ENCODE results near the gene C16orf92.

The C16orf92 gene

DNA sequence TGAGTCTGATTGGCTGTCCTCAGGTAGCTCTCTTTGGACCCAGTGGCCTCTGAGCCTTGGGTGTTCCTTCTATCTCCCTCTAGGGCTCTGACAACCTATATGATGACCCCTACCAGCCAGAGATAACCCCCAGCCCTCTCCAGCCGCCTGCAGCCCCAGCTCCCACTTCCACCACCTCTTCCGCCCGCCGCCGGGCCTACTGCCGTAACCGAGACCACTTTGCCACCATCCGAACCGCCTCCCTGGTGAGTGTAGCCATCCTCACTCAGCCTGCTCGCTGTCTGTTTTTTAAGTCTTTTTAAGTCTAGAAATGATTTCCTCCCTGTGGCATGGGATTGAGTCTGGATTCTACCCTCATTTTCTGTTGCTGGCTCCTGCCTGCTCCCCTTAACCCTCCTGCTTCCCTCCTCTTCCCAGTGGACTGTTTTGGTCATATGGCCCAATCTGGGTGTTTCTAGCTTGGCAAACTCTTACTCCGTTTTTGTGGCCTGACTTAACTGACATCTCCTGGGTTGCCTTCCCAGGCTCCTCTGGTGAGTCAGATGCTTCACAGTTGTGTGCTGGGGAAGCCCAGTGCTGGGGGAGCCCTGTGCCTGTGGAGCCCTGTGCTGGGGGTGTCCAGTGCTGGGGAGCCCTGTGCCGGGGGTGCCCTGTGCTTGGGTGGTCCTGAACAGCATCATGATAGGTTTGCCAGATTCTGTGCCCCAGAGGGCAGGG lies 39.4 kb upstream of the C16orf92 start:
- Histone ChIP-seq H3K27ac (ENCODE audit: low read depth, low read length) (no peak overlapping the region), H3K9ac (ENCODE audit: low read length) (no peak overlapping the region), H3K36me3 (ENCODE audit: insufficient read depth, low read length) (peaks cover 92% of the 10 kb centered on the region), H3K27me3 (ENCODE audit: control insufficient read depth in 1 of 2, insufficient read depth in 2 of 2, low read length in 2 of 2) (no peaks in the 10 kb centered on the region), H3K4me3 (ENCODE audit: low read depth in 1 of 2, low read length in 2 of 2) (no peak overlapping the region), H3K4me1 (ENCODE audit: insufficient read depth, low read length) (no peaks in the 10 kb centered on the region), H3K9me3 (ENCODE audit: low read length) (no peaks in the 10 kb centered on the region)

DNA sequence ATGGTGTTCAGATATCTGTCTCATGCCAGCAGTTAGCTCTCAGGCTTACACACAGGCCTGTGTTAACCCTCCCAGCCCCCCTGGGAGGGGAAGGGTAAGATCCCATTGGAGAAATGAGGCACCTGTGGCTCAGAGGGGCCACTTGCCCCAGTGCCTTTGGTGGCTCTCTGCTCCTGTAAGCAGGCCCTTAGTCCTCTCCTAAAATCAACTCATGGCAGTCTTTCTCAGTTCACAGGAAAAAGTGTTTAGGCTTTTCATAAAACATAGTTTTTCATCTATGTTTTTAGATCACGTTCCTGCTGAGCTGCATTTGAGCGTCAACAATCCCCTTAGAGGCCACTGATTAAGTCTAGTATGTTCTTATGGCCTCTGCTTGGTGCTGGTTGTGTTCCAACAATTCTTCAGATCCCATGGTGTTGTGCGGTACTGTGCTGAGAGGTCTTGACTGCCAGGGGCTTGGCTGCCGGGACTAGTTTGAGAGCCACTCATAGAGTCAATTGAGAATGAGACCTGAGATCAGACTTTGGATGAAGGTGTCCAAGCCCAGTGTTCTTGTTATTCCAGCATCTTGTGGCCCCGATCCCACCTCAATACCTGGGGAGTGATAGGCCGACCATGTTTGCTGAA lies 38.7 kb upstream of the C16orf92 start:
- no peak overlapping the region for H3K27ac ChIP-seq (ENCODE audit: low read depth, low read length)
- peaks cover 91% of the 10 kb centered on the region for H3K36me3 ChIP-seq (ENCODE audit: insufficient read depth, low read length)
- H3K9ac ChIP-seq (ENCODE audit: low read length) = no peak overlapping the region
- H3K4me3 ChIP-seq (ENCODE audit: low read depth in 1 of 2, low read length in 2 of 2) = no peak overlapping the region
- H3K4me1 ChIP-seq (ENCODE audit: insufficient read depth, low read length) = no peaks in the 10 kb centered on the region
- no peaks in the 10 kb centered on the region for H3K27me3 ChIP-seq (ENCODE audit: control insufficient read depth in 1 of 2, insufficient read depth in 2 of 2, low read length in 2 of 2)
- no peaks in the 10 kb centered on the region for H3K9me3 ChIP-seq (ENCODE audit: low read length)

DNA sequence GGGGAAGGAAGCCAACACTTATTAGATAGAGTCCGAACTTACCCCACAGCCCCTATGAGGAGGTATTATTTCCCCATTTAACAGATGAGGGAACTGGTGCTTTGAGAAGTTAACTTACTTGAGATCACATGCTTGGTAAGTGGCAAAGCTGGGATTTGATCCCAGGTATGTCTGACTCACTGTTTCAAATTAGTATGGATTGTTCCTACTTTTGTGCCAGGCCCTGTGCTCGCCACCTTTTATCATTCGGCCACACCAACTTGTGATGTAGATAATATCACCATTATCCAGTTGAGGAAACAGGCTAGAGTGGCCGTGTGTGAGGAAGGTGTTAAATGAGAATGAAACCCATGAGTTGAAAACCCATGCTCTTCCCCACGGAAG lies 38.2 kb upstream of the C16orf92 start:
- Histone ChIP-seq H3K27me3 (ENCODE audit: control insufficient read depth in 1 of 2, insufficient read depth in 2 of 2, low read length in 2 of 2) (no peaks in the 10 kb centered on the region), H3K27ac (ENCODE audit: low read depth, low read length) (no peak overlapping the region)

DNA sequence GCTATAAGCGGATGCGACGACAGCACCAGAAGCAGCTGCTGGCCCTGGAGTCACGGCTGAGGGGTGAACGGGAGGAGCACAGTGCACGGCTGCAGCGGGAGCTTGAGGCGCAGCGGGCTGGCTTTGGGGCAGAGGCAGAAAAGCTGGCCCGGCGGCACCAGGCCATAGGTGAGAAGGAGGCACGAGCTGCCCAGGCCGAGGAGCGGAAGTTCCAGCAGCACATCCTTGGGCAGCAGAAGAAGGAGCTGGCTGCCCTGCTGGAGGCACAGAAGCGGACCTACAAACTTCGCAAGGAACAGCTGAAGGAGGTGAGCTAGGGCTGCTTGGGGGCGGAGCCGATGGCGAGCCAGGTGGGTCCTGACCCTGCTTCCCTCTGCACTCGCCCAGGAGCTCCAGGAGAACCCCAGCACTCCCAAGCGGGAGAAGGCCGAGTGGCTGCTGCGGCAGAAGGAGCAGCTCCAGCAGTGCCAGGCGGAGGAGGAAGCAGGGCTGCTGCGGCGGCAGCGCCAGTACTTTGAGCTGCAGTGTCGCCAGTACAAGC lies 37.7 kb upstream of the C16orf92 start:
- Histone ChIP-seq H3K9me3 (ENCODE audit: low read length) (no peaks in the 10 kb centered on the region), H3K27ac (ENCODE audit: low read depth, low read length) (no peak overlapping the region), H3K36me3 (ENCODE audit: insufficient read depth, low read length) (peaks cover 86% of the 10 kb centered on the region), H3K27me3 (ENCODE audit: control insufficient read depth in 1 of 2, insufficient read depth in 2 of 2, low read length in 2 of 2) (no peaks in the 10 kb centered on the region), H3K9ac (ENCODE audit: low read length) (no peak overlapping the region), H3K4me3 (ENCODE audit: low read depth in 1 of 2, low read length in 2 of 2) (no peak overlapping the region), H3K4me1 (ENCODE audit: insufficient read depth, low read length) (no peaks in the 10 kb centered on the region)

More for the DNA sequence above, 38.2 kb upstream of the C16orf92 start:
- no peak overlapping the region for H3K9ac ChIP-seq (ENCODE audit: low read length)
- no peaks in the 10 kb centered on the region for H3K9me3 ChIP-seq (ENCODE audit: low read length)
- no peak overlapping the region for H3K4me3 ChIP-seq (ENCODE audit: low read depth in 1 of 2, low read length in 2 of 2)
- H3K36me3 ChIP-seq (ENCODE audit: insufficient read depth, low read length) = peaks cover 91% of the 10 kb centered on the region
- H3K4me1 ChIP-seq (ENCODE audit: insufficient read depth, low read length) = no peaks in the 10 kb centered on the region

DNA sequence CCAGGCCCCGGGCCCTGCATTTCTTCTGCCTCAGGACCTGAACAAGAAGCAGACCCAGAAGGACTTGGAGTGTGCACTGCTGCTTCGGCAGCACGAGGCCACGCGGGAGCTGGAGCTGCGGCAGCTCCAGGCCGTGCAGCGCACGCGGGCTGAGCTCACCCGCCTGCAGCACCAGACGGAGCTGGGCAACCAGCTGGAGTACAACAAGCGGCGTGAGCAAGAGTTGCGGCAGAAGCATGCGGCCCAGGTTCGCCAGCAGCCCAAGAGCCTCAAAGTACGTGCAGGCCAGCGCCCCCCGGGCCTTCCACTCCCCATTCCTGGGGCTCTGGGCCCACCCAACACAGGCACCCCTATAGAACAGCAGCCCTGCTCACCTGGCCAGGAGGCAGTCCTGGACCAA lies 36.8 kb upstream of the C16orf92 start:
- Histone ChIP-seq H3K36me3 (ENCODE audit: insufficient read depth, low read length) (peaks cover 84% of the 10 kb centered on the region), H3K9ac (ENCODE audit: low read length) (no peak overlapping the region), H3K4me3 (ENCODE audit: low read depth in 1 of 2, low read length in 2 of 2) (no peak overlapping the region), H3K9me3 (ENCODE audit: low read length) (no peaks in the 10 kb centered on the region), H3K27me3 (ENCODE audit: control insufficient read depth in 1 of 2, insufficient read depth in 2 of 2, low read length in 2 of 2) (no peaks in the 10 kb centered on the region), H3K4me1 (ENCODE audit: insufficient read depth, low read length) (no peaks in the 10 kb centered on the region), H3K27ac (ENCODE audit: low read depth, low read length) (no peak overlapping the region)

DNA sequence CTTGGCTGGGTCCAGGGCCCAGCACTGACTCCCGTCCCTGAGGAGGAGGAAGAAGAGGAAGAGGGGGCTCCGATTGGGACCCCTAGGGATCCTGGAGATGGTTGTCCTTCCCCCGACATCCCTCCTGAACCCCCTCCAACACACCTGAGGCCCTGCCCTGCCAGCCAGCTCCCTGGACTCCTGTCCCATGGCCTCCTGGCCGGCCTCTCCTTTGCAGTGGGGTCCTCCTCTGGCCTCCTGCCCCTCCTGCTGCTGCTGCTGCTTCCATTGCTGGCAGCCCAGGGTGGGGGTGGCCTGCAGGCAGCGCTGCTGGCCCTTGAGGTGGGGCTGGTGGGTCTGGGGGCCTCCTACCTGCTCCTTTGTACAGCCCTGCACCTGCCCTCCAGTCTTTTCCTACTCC lies 36.1 kb upstream of the C16orf92 start:
- Histone ChIP-seq H3K4me3 (ENCODE audit: low read depth in 1 of 2, low read length in 2 of 2) (no peak overlapping the region), H3K36me3 (ENCODE audit: insufficient read depth, low read length) (peaks cover 82% of the 10 kb centered on the region), H3K9ac (ENCODE audit: low read length) (no peak overlapping the region), H3K27me3 (ENCODE audit: control insufficient read depth in 1 of 2, insufficient read depth in 2 of 2, low read length in 2 of 2) (no peaks in the 10 kb centered on the region), H3K9me3 (ENCODE audit: low read length) (no peaks in the 10 kb centered on the region), H3K27ac (ENCODE audit: low read depth, low read length) (no peak overlapping the region), H3K4me1 (ENCODE audit: insufficient read depth, low read length) (no peaks in the 10 kb centered on the region)

DNA sequence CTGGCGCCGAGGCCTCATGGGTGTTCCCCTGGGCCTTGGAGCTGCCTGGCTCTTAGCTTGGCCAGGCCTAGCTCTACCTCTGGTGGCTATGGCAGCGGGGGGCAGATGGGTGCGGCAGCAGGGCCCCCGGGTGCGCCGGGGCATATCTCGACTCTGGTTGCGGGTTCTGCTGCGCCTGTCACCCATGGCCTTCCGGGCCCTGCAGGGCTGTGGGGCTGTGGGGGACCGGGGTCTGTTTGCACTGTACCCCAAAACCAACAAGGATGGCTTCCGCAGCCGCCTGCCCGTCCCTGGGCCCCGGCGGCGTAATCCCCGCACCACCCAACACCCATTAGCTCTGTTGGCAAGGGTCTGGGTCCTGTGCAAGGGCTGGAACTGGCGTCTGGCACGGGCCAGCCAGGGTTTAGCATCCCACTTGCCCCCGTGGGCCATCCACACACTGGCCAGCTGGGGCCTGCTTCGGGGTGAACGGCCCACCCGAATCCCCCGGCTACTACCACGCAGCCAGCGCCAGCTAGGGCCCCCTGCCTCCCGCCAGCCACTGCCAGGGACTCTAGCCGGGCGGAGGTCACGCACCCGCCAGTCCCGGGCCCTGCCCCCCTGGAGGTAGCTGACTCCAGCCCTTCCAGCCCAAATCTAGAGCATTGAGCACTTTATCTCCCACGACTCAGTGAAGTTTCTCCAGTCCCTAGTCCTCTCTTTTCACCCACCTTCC lies 35.5 kb upstream of the C16orf92 start:
- no peaks in the 10 kb centered on the region for H3K9me3 ChIP-seq (ENCODE audit: low read length)
- no peaks in the 10 kb centered on the region for H3K4me1 ChIP-seq (ENCODE audit: insufficient read depth, low read length)
- no peak overlapping the region for H3K27ac ChIP-seq (ENCODE audit: low read depth, low read length)
- H3K27me3 ChIP-seq (ENCODE audit: control insufficient read depth in 1 of 2, insufficient read depth in 2 of 2, low read length in 2 of 2) = no peaks in the 10 kb centered on the region
- no peak overlapping the region for H3K4me3 ChIP-seq (ENCODE audit: low read depth in 1 of 2, low read length in 2 of 2)
- peaks cover 80% of the 10 kb centered on the region for H3K36me3 ChIP-seq (ENCODE audit: insufficient read depth, low read length)
- no peak overlapping the region for H3K9ac ChIP-seq (ENCODE audit: low read length)

DNA sequence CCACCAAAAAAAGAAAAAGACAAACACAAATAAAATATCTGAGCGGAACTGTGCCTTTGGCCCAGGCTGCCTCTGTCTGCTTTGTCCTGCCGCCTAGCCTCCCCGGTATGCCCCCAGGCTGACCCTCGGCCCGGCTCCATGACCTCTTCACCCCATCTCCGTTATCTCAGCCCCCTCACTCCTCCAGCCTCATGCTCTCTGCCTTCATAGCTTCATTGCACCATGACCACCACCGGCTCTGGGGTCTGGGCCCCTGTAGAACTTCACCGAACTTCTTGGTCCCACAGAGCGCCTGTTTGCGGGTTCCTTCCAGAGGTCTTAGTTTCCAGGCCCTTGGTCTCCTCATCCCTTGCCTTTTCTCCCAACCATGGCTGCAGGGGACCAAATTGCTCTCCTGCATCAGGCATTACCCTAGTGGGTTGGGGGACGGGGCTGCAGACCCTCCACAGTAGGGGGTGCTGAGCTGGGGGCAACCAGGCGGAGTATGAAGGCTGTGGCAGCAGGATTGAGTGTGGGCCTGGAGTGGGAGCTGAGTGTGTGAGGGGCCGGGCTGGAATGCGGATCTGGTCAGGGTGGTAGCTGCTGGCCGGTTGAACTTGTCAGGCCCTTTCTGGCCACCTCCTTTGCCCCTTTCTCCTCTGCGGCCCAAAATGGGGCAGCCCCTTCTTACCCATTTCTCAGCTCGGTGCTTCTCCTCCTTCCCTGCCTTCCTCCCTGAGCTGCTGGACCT lies 34.5 kb upstream of the C16orf92 start:
- no peak overlapping the region for H3K9ac ChIP-seq (ENCODE audit: low read length)

DNA sequence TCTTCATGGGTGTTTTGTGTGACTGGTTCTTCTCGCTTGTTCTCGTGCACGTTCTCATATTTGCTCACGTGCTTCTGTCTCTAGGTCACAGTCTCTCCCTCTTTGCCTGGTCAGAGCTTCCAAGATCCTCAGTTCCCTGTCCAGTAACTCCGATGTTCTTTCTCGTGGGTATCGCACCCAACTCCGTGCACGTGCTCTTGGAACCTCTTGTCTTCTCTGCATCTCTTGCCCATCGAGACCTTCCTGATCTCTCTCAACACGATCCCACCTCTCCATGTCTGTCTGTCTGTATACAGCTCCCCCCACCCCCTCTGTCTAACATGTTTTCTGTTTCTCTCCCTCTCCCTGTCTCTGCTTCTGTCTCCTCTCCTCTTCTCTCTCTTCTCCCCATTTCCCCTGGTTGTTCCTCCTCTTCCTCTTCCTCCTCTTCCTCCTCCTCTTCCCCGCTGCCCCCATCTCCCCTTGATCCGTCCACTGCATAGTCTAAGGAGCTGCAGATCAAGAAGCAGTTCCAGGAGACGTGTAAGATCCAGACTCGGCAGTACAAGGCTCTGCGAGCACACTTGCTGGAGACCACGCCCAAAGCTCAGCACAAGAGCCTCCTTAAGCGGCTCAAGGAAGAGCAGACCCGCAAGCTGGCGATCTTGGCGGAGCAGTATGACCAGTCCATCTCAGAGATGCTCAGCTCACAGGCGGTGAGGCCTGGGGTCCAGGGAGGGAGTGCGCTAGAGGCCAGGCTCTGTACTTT lies 33.7 kb upstream of the C16orf92 start:
- Histone ChIP-seq H3K36me3 (ENCODE audit: insufficient read depth, low read length) (peaks cover 72% of the 10 kb centered on the region), H3K27me3 (ENCODE audit: control insufficient read depth in 1 of 2, insufficient read depth in 2 of 2, low read length in 2 of 2) (no peaks in the 10 kb centered on the region), H3K9me3 (ENCODE audit: low read length) (no peaks in the 10 kb centered on the region), H3K9ac (ENCODE audit: low read length) (no peak overlapping the region), H3K4me3 (ENCODE audit: low read depth in 1 of 2, low read length in 2 of 2) (no peak overlapping the region), H3K4me1 (ENCODE audit: insufficient read depth, low read length) (peaks cover 4% of the 10 kb centered on the region), H3K27ac (ENCODE audit: low read depth, low read length) (no peak overlapping the region)

More for the DNA sequence above, 34.5 kb upstream of the C16orf92 start:
- Histone ChIP-seq H3K4me3 (ENCODE audit: low read depth in 1 of 2, low read length in 2 of 2) (no peak overlapping the region), H3K27ac (ENCODE audit: low read depth, low read length) (no peak overlapping the region), H3K9me3 (ENCODE audit: low read length) (no peaks in the 10 kb centered on the region), H3K4me1 (ENCODE audit: insufficient read depth, low read length) (no peaks in the 10 kb centered on the region), H3K27me3 (ENCODE audit: control insufficient read depth in 1 of 2, insufficient read depth in 2 of 2, low read length in 2 of 2) (no peaks in the 10 kb centered on the region), H3K36me3 (ENCODE audit: insufficient read depth, low read length) (peaks cover 80% of the 10 kb centered on the region)

DNA sequence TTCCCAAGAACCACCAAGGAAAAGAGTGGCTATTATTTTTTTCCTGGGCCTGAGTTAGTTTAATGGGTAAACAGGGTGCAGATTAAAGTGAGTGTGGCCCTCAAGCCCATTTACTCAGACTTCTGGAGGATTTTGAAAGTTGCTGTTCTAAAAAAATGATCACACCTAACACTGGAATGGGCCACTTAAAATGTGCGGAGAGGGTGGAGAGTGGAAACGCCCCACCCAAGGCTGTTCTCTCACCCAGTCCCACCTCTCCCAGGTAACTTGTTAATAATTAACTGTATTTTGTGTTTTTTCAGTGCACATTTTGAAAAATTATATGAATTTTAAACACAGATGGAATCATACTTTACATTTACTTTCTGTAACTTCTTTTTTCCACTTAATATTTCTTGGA lies 33.0 kb upstream of the C16orf92 start:
- Histone ChIP-seq H3K4me1 (ENCODE audit: insufficient read depth, low read length) (peaks cover 11% of the 10 kb centered on the region), H3K9ac (ENCODE audit: low read length) (no peak overlapping the region), H3K36me3 (ENCODE audit: insufficient read depth, low read length) (peaks cover 65% of the 10 kb centered on the region), H3K27me3 (ENCODE audit: control insufficient read depth in 1 of 2, insufficient read depth in 2 of 2, low read length in 2 of 2) (no peaks in the 10 kb centered on the region), H3K4me3 (ENCODE audit: low read depth in 1 of 2, low read length in 2 of 2) (no peak overlapping the region), H3K9me3 (ENCODE audit: low read length) (no peaks in the 10 kb centered on the region), H3K27ac (ENCODE audit: low read depth, low read length) (no peak overlapping the region)

All from muscle layer of colon (tissue), 2 donors.